DMS53 treated with DMSO at 0.1 percent for 48 hours (cell line): ENCODE data around the gene FSTL5.
"Not testable (repeated sequence)": the region's sequence is repeated elsewhere in the genome, so short reads cannot be mapped to it uniquely, and the experiment has no call there.

Source experiments
- DNase-seq: peaks from one replicate; lab custom pipeline; 2025; ENCODE audit not compliant: unreplicated experiment; lab: John Stamatoyannopoulos, UW

The FSTL5 gene

GRCh38 chr4:162103908-162104307, 59.9 kb downstream of the FSTL5 start:
- DNase-seq, result not testable (repeated sequence)

- DNase-seq, result no peak
Observed at GRCh38 chr4:162102713-162103112, 61.1 kb downstream of the FSTL5 start.

GRCh38 chr4:162101337-162101736, 62.5 kb downstream of the FSTL5 start:
- DNase-seq, result no peak

- no peak for DNase-seq
Observed at GRCh38 chr4:162075726-162076125, 88.1 kb downstream of the FSTL5 start.

GRCh38 chr4:162061214-162061613, 102.6 kb downstream of the FSTL5 start:
- DNase-seq, result peak; percentile 47

- no peak for DNase-seq
Observed at GRCh38 chr4:162059656-162060055, 104.1 kb downstream of the FSTL5 start.

- no peak for DNase-seq
Observed at GRCh38 chr4:162056990-162057389, 106.8 kb downstream of the FSTL5 start.

GRCh38 chr4:162046135-162046534, 117.7 kb downstream of the FSTL5 start:
- DNase-seq, result no peak

- no peak for DNase-seq
Observed at GRCh38 chr4:162038112-162038511, 125.7 kb downstream of the FSTL5 start.

- DNase-seq, result no peak
Observed at GRCh38 chr4:162017863-162018262, 145.9 kb downstream of the FSTL5 start.

GRCh38 chr4:162016991-162017390, 146.8 kb downstream of the FSTL5 start:
- no peak for DNase-seq

GRCh38 chr4:162016219-162016618, 147.6 kb downstream of the FSTL5 start:
- no peak for DNase-seq

GRCh38 chr4:162015090-162015489, 148.7 kb downstream of the FSTL5 start:
- DNase-seq, result no peak

GRCh38 chr4:162011089-162011488, 152.7 kb downstream of the FSTL5 start:
- DNase-seq, result no peak

- no peak for DNase-seq
Observed at GRCh38 chr4:162010362-162010761, 153.4 kb downstream of the FSTL5 start.

GRCh38 chr4:161992317-161992716, 171.5 kb downstream of the FSTL5 start:
- DNase-seq, result no peak

- no peak for DNase-seq
Observed at GRCh38 chr4:161991811-161992210, 172.0 kb downstream of the FSTL5 start.

- DNase-seq, result no peak
Observed at GRCh38 chr4:161990721-161991120, 173.1 kb downstream of the FSTL5 start.

GRCh38 chr4:161988946-161989345, 174.9 kb downstream of the FSTL5 start:
- DNase-seq, result no peak

- DNase-seq, result no peak
Observed at GRCh38 chr4:161987611-161988010, 176.2 kb downstream of the FSTL5 start.

- DNase-seq, result no peak
Observed at GRCh38 chr4:161952382-161952781, 211.4 kb downstream of the FSTL5 start.

GRCh38 chr4:161949946-161950725, 213.7 kb downstream of the FSTL5 start:
- no peak for DNase-seq
